ENCODE results near the gene TINCR.

TINCR gene

GRCh38 chr19:5588906-5589676 is 21.3 kb upstream of the TINCR start:
- DNase-seq: no peak

- DNase-seq: no peak
Measured at GRCh38 chr19:5588441-5588840, 20.7 kb upstream of the TINCR start.

DNA sequence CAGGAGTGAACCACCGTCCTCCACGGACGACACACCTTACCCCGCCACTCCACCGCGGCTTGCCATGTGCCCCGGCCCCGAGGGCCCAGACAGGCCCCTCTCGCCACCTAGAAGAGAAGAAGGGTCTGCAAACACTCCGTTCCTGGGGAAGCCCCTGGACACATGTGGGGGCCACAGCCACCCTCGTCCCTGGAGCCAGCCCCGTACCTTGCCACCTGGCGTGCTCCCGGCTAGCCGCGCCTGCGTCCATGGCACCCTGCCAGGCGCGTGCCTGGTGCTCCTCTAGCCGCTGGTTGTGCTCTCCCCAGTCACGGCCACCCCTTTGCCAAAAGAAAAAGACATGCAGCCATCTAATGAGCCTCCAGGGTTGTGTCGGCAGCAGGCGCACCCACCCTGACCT is 19.9 kb upstream of the TINCR start:
- DNase-seq: no peak

DNA sequence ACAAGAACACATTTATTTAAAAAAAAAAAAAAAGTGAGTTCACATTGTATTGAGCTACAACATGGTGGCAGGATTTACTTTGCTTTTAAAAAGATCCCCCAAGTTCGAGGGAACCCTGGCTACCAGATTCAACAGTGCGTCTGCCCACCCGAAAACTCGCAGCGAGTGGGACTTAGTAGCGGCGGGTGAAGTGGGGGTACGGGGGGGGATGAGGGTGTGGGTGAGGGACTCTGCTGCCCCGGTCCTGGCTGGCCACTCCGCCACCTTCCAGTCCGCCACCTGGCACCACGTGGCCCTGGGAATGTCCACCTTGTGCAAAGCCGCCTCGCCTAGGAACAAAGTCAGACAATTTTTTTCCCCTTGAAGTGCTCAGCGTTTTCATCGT is 19.3 kb upstream of the TINCR start:
- DNase-seq: no peak

GRCh38 chr19:5586300-5587070 is 18.7 kb upstream of the TINCR start:
- DNase-seq: peak; percentile 52

- DNase-seq: peak; percentile 70
Measured at GRCh38 chr19:5585461-5586299, 17.9 kb upstream of the TINCR start.

DNA sequence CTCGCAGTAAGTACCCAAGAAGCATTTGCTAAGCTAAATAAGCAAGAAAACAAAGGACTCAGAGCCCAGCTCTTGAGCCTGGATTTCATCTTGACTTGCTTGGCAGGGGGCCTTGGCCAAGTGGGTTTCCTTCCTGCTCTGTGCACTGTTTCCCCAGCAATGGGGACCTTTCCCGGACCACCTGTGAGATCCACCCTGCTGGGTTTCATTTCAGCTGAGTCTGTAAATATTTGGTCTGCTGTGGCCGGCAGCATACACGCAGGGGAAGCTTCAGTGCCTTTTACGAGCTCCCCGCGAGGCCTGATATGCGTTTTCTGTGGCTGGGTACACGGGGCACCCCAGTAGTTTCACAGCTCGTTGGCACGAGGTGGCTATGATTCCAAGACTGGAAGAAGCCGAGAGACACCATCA is 12.4 kb upstream of the TINCR start:
- DNase-seq: no peak

- no peak for DNase-seq
Measured at GRCh38 chr19:5579697-5580096, 11.9 kb upstream of the TINCR start.

GRCh38 chr19:5579286-5579685 is 11.5 kb upstream of the TINCR start:
- DNase-seq: no peak

GRCh38 chr19:5578097-5578846 is 10.5 kb upstream of the TINCR start:
- DNase-seq: peak; percentile 81

- no peak for DNase-seq
Measured at GRCh38 chr19:5575590-5575989, 7.8 kb upstream of the TINCR start.

- DNase-seq: no peak
Measured at GRCh38 chr19:5572556-5573286, 5.0 kb upstream of the TINCR start.

- no peak for DNase-seq
Measured at GRCh38 chr19:5571777-5572176, 4.0 kb upstream of the TINCR start.

DNA sequence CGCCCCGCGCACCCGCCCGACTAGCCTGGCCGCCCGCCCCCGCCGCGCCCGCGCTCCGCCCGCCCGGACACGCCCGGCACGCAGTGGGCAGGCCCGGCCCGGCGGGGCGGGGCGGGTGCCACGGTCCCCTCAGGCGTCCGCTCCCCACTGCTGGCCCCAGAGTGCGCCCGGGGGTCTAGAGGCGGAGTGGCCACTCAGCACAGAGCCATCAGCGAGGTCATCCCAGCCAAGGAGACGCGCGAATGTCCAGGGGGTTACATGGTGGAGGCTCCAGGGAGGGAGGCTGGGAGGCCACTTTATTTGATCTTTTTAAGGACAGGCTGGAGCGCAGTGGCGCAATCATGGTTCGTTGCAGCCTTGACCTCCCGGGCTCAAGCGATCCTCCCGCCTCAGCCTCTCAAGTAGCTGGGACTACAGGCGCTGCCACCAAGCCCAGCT is 236 bp upstream of the TINCR start:
- no peak for DNase-seq

GRCh38 chr19:5564930-5565329 is 2.8 kb downstream of the TINCR start:
- DNase-seq: no peak

GRCh38 chr19:5563935-5564612 is 3.7 kb downstream of the TINCR start:
- no peak for DNase-seq

GRCh38 chr19:5563008-5563431 is 4.7 kb downstream of the TINCR start:
- DNase-seq: no peak

- DNase-seq: no peak
Measured at GRCh38 chr19:5562280-5562679, 5.5 kb downstream of the TINCR start.

- no peak for DNase-seq
Measured at GRCh38 chr19:5561559-5561958, 6.2 kb downstream of the TINCR start.

- DNase-seq: no peak
Measured at GRCh38 chr19:5560156-5560555, 7.6 kb downstream of the TINCR start.

DNA sequence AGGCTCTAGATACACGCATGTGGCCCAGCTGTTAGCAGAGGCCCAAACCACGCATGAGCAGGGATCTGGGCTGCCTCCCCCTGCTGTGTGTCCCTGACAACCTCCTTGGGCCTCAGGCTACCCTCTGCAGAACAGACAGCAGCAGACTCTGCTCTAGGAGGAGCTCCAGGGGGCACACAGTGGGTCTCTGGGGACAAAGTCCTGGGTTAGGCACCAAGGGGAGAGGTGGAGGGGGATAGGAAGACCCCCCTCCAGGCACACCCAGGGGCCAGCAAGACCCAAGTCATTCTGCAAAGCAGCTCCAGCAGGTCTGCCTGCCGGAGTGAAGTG is 8.0 kb downstream of the TINCR start:
- no peak for DNase-seq
